ENCODE results near the gene RASD1.

Gene RASD1, protein sequence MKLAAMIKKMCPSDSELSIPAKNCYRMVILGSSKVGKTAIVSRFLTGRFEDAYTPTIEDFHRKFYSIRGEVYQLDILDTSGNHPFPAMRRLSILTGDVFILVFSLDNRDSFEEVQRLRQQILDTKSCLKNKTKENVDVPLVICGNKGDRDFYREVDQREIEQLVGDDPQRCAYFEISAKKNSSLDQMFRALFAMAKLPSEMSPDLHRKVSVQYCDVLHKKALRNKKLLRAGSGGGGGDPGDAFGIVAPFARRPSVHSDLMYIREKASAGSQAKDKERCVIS

DNA sequence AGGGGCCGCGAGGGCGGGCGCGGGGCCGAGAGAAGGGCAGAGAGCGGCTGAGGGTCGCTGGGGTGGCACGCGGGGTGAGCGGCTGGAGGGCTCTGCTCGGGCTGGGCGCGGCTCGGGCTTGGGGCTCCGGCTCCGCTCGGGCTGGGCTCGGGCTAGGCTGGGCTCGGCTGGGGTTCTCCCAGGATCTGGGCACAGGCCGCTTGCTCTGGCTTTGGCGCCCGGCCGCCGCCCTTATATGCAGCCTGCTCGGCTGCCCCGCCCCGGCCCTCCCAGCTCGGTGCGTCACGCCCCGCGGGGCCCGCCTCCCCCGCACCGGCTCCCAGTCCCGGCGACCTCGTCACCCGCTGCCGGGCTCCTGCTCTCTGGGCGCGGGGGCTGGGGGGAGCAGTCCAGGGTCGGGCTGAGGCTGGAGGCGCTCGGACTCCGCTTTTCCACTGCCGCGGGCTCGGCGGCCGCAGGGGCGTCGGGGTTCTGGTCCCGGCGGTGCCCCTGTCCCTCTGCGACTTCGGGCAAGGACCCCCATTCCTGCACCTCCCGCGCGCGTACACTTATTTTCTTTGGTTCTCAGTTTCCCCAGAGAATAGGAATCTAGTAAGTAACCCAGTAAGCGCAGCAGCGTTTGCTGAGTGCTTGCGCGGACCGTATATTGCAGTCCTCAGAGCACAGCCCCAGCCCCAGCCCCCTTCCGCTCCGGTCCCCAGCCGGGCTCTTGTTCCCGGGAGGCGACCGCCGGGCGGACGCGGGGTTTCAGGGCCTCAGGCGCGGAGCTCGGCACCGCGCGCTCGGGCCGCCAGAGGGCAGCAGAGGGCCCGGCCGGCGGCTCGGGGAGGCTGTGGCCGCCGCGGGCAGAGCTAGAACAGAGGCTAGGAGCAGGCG, at the start of gene RASD1:
RASD1 (minus strand) TSS at position 207 of the 876 bp plus-strand sequence. CDS start 214 bp downstream, outside the sequence.
- peak; percentile 82 for DNase-seq

DNA sequence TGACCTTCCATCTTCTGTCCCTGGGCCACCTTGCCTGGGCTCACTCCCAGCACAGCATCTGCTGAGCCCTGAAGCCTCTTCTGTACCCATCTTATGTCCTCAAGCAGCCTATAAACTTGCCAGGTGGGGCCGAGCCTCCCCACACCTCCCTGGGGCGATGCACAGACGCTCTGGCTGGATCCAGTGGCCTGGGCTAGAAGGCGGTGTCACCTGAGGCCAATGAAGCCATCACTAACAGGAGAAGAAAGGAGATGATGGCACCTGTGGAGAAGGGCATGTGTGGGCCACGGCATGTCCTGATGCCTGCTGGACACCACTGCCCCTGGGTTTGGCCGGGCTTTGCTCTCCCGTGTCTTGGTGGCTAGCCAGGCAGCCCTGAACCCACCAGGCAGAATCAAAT, 49.8 kb upstream of the RASD1 start:
- DNase-seq, result no peak

DNA sequence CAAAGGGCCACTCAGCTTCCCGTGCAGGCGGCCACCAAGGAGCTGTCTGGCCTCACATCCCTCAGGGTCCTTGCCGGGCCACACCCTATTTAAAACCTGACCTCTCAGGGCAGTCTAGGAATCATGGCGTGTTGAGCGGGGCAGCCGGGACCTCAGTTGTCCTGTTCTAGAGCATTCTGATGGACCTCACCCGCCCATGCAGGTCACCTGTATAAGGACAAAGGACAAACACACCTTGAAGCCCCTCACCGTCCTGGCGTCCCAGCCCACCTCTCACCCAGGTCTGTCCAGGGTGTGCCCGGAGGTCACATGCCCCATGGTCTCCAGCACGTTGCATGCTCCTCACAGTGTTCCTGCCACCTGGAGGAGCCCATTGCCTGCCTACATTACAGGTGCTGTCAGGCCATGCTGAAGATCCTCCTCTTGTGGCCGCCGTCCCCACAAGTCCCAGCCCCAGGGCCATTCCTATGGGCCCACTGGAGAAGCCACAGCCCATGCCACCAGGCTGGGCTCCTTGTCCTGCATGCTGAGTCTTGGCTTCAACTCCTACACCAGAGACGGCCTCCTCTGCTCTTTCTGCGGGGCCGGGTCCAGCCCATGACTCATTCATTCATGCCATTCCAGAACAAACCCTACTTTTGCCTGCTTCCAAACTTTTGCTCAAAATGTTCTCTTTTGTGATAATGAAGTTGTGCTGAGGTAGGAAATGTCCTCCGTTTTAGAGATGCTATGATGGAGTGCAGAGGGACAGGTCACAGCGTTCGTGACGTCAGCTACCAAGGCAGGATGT, 49.0 kb upstream of the RASD1 start:
- DNase-seq, result no peak

DNA sequence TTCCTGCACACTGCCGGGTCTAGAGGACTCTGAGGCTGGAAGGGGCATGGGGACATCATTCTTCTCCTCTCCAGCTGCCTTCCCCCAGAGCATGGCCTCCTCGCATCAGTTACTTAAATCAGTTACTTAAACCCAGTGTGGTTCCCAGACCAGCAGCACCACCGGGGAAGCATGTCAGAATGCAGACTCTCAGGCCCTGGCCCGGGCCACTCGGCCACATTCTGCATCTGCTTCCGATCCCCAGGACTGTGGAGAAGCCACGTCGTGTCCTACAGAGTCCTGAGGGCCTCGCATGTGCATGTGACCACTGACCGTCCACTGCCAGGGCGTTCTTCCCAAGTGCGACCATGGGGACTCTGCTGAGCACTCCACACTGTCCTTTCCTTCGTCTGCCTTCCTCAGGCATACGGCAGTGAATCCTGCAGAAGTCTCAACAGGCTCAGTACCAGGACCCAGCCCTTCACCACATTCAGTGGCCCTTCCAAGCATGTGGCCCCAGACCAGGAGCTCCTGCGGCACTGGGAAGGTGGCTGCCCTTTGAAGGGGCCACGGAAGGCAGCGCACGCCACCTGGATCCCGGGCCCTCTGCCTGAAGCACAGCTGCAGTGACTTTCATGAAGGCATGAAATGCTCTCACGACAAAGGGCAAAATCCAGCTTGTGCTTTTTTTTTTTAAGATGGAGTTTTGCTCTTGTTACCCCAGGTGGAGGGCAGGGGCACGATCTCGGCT, 46.9 kb upstream of the RASD1 start:
- DNase-seq, result no peak

DNA sequence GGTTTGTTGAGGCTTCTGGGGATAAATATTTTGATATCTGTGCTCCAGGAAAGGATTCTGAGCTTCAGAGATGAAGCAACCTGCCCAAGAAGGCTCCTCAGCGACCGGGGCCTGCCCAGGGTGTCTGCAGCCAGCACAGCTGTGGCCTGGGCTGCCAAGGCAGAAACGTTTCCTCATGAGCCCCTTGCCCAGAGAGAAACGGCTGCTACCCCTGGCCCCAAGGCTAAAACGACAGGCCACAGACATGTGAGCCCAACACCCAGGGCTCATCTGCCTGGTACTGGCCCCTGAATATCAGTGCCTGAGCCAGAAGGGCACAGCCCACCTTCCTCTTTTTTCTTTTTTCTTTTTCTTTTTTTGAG, 45.4 kb upstream of the RASD1 start:
- no peak for DNase-seq

DNA sequence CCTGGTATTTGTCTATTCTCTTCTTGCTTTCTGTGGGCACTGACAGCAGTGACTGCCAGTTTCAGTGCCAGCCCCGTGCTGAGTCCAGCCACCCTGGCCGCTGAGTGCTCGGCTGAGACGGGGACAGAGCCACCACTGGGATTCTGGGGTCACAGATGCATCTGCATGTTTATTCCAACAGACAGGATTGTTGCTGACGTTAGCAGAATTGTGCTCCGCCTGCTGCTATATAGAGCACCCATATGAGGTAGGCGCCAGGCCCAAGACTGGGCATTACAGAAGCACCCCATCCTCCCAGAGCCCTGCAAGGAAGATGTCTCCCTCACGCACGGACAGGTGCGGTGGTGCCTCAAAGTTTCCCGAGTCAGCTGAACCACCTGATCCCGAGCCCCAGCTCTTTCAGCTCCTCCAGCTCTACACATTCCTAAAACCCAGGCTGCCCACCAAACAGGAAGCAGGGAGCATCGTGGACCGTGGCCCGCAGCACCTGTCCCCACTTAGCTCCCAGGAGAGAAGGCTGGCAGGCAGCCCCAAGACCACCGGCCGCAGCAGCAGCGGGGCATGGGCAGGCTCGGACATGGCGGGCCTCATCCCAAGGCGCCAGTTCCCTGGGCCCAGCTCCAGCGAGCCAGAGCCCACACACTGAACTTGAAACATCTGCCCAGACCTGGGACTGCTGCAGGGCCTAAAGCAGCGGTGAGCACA, 44.9 kb upstream of the RASD1 start:
- no peak for DNase-seq

DNA sequence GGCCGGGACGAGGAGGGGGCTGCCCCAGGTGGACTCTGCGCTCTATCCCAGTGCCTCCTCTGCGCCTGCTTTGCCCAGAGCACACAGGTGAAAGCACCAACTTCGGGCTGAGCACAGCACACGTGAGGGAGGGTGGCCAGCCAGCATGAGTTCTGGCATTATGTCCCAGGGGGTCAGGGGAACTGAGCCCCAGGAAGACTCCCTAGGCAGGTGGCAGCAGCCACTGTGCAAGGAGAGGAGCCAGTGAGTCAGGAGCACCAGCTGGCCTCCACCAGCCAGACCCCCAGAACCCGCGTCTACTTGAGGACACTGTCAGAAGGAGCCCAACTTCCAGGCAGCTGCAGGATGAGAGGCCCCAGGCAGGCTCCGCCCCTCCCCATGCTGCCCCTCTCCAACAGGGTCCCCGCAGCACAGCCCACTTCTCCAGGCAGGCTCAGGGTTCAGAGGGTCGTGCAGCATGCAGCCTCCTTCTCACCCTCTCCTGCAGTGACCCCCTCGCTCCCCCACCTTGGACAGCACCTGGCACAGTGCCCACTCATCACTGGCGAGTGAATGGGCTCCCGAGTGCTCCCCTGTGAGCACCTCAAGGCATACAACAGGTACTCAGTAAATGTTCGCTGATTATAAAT, 44.2 kb upstream of the RASD1 start:
- DNase-seq, result no peak

DNA sequence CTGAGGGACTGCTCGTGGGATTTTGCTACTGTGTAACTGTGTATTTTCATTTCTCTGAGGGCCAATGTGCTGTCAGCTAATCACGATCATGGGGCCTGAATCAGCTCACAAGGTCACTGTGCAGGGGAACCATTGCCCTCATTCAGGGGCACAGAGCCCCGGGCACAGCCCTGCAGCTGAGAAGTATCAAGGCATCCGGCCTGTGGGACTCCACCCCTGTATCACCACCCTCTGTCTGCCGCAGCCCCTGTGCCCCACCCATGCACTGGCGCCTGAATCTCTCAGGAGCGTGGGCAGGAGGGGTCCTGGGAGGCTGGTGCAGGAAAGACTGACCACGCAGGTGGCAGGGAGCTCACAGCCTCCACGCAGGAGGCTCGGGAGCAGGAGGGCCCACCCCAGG, 43.4 kb upstream of the RASD1 start:
- no peak for DNase-seq

DNA sequence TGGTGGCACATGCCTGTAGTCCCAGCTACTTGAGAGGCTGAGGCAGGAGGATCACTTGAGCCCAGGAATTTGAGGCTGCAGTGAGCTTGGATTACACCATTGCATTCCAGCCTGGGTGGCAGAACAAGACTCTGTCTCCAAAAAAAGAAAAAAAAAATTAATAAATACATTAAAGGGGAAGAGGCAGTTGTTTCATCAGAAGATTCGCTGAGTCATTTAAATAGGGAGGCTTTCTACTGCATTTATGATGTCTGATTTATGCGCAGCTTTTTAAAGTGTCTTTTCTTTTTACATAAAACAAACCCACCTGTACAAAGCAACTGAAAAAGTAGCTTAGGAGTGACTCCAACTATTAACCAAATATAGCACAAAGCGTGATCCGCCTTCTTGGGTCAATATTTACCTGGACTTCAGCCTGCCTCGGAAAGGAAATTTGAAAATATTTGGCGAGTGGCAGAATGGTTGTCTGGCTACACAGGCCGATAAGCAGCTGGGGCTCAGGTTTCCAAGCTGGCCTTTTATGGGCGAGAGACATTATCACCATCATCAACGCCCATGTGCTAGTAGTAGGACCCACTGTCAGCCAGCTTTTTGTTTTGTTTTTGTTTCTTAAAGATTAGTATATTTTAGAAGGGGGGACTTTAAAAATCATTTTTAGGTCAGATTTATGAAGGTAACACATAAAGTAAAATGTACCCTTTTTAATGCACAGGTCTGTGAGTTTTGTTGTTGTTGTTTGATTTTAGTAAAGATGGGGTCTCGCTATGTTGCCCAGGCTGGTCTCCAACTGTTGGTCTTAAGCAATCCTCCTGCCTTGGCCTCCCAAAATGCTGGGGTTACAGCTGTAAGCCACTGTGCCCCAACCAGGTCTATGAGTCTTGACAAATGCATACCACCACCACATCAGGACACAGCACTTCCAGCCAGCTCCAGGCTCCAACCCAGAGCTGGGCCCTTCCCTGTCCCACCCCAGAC, 42.5 kb upstream of the RASD1 start:
- no peak for DNase-seq

DNA sequence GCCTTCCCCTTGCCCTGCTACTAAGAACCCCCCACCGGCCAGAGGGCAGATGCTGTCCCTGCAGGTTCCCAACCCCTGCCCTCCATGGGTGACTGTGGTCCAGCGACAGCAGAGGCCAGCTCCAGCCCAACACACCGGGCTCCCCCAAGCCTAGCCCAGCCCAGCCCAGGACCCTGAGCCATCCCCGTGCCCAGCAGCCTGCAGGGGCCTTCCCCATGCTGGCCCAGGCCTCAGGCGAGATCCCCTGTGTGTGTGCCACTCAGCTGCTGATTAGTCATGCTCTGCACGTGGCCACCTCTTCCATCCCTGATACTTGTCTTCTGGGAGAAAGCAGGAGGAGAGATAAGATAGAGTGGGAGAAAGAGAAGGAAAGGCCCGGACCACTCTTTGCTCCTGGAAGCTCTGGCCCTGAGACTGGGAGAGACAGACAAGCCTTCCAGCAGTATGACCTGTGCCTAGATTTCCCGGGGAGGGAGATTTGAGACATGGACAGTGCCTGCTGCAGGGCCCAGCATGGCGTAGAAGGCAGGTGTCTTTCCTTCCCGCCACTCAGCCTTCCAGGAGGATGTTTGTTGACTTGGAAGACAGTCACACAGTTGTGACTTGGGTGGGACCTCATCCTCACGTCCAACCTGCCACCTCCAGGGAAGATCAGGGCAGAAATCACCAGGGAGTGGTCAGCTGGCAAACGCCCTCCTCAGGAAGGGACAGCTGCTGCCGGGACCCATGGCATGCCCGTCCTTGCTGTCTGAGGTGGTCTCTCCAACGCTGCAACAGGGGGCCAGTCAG, 41.3 kb upstream of the RASD1 start:
- no peak for DNase-seq

DNA sequence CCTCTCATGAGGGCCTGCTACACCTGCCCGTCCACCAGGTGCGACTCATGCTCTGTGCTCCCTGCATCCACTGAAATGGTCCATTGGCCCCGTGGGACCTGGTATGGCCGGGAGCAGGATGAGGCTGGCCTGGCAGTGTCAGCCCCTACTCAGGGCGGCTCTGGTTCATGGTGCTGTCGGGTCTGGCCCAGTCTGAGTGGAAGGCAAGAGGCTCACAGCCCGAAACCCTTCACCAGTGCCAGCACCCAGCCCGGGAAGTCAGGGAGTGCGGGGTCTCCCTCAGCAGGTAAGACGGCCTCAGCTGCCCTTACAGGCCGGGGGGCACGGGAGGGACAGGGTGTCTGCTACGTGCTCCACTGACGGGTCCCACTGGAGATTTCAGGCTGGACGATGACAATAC, 40.5 kb upstream of the RASD1 start:
- DNase-seq, result no peak

DNA sequence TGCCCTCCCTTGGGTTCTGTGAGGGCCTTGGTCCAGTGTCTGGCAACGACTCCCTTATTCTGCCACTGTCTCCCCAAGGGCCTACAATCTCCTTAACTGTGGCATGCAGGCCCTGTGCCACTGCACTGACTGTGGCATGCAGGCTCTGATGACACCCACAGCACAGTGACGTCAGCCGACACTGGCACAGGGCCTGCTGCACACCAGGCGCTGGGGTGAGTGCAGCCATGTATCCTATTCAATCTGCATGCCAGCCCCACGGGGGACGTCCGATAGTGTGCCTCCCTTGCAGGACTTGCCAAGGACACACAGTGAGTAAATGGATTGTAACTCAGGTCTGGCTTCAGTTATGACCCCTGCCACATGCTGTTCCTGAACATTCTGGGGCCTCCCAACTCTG, 39.8 kb upstream of the RASD1 start:
- no peak for DNase-seq

DNA sequence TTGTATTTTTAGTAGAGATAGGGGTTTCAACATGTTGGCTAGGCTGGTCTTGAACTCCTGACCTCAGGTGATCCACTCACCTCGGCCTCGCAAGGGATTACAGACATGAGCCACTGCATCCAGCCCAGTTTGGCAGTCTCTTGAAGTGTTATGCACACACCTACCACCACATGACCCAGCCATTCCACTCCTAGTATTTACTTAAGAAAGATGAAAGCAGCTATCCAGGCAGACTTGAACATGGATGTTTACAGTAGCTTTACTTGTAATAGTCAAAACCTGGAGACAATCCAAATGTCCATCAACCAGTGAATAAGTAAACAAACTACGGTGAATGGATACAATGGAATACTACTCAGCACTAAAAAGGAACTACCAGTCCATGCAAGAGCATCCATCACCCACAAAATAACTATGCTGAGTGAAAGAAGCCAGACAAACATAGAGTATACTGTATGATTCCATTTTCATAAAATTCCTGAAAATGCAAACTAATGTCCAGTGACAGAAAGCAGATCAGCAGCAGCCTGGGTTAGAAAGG, 37.8 kb upstream of the RASD1 start:
- DNase-seq, result no peak

DNA sequence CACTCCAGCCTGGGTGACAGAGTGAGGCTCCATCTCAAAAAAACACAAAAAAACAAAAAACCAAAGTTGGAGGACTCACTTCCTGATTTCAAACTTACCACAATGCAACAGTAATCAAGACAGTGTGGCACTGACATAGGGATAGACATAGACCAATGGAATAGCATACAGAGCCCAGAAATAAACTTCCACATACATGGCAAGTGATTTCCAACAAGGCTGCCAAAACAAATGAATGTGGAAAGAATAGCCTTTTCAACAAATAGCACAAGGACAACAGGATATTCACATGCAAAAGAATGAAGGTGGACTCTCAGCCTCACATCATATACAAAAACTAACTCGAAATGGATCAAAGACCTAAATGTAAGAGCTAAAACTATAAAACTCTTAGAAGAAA, 36.8 kb upstream of the RASD1 start:
- no peak for DNase-seq

DNA sequence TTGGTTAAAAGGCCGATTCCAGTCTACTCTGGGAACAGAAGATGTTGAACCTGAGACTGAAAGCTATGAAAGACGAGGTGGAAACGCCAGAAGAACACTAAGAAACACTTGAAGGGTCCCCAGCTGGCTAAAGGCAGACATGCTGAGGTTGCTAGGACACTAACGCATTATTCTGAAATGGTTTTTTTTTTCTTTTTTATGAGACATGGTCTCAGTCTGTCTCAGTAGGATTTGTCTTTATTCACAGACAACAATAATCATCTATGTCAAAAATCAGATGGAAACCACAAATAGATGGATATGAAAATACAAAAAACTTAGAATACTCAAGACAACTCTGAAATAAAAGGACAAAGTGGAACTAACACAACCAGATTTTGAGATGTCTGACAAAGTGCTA, 35.0 kb upstream of the RASD1 start:
- no peak for DNase-seq

DNA sequence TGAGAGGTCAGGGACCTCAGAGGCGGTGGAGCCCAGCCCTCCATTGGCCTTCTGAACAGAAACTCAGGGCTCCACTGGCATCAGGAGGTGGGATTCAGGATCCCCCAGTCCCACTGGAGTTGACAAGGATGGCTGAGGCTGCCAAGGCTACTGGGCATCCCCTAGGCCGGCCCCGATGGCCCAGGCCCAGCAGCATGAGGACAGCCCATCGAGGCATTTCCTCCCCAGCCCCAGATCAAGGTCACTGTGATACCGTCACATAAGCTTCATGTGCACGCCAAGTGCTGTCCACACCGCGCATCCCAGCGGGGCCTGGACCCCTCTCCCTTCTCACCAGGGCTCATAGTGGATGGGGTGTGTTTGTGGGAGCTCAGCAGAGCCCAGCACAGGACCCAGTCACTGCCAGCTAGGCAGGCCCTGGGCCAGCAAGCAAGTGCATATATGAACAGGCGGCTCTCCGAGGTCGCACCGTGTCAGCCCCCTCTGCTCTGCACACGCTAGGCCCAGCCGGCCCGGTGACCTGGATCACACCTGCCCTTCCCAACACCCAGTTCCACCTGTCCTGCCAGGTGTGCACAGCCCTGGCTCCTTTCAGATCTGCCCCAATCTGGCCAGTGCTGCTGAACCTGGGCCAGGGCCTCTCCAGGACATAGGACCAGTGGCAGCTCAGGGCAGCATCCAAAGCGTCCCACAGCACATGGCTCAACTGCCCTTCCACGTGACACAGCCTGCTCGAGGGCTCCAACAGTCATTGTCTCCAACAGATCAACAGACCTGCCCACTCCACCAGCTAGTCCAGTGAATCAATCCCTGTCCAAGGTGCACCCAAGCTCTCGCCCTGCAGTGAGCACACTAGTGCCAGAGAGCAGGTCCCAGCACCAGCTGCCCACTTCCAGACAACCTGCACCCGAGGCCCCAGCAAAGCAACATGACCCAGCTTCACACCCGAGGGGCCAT, 32.8 kb upstream of the RASD1 start:
- no peak for DNase-seq

DNA sequence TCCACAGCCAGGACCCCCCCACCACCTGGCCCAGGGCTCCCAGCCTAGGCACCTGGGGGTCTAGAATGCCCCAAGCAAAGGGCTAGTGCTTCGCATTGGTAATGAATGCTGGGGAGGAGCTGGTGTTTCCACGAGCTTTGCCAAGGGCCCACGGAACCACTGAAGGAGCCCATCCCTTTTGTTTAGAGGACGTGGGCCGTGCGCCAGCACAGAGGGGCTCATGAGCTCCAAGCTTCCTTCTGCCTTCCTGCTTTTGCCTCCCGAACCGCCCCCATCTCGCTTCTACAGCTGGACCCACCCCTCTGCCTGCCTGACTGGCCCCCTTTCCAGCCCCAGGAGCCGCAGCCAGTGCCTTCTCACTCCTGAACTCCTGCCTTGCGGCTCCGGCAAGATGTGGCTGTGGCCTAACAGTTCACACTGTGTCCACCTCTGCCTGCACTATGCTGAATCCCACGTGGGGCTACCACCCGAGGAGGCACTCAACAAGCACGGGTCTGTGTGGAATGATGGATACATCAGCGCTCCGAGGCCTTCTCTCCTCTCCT, 31.8 kb upstream of the RASD1 start:
- no peak for DNase-seq

DNA sequence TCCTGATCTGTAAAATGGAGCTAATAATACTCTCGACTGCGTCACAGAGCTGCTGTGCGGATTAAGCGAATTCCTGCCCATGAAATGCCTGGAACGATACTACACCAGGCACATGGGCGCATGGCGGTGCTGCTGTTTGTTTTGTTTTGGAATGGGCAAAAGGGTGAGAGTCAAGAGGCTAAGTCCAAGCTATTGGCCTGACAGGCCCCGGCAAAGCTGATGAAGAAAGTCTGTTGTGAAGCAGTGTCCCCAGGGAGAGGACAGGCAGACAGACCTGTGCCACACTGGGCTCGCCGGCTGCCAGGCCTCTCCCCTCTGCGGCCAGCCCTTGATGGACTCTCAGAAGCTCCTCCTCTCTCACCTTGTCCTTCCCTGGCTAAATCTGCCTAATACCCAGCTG, 31.3 kb upstream of the RASD1 start:
- DNase-seq, result no peak

Data from CD4-positive, alpha-beta T cell treated with Interleukin-1 beta for 1 hour (primary cell).